ENCODE measurements around the gene VAV2. TPM values are rescaled to one million over a fixed set of nuclear protein-coding genes. Genes with fewer than 3 reads are reported as not detected.

VAV2 gene
- total RNA-seq, 1 experiment from 2014 or later: 9.7 TPM

GRCh38 chr9:133729617-133730281, 262.4 kb downstream of the VAV2 start:
- no peak overlapping the region for H3K4me2 ChIP-seq (ENCODE audit: low read length)
- H4K20me1 ChIP-seq (ENCODE audit: low read length): no peaks in the 10 kb centered on the region
- TF ChIP-seq EZH2phosphoT487 (IDR thresholded peaks at IDR 0.05; ENCODE audit: borderline replicate concordance, low read length) (no peak), CTCF (conservative IDR thresholded peaks at IDR 0.05; ENCODE audit: low read depth, low read length) (no peak), EZH2 (IDR thresholded peaks at IDR 0.05; ENCODE audit: low read length, unreplicated experiment) (no peak)
- H3K79me2 ChIP-seq (ENCODE audit: low read length): no peaks in the 10 kb centered on the region
- intact Hi-C loops (cut with micrococcal nuclease): no loop called here
- ChIA-PET CTCF (no interaction called here), POLR2A (ENCODE audit: unreplicated experiment) (no interaction called here)
- BruUV-seq (replicated peaks): no TSS peak
- no peaks in the 10 kb centered on the region for H3K9me3 ChIP-seq (ENCODE audit: low read length)
- no peaks in the 10 kb centered on the region for H3K27me3 ChIP-seq (ENCODE audit: low read length)
- no peak for ATAC-seq
- H3F3A ChIP-seq (ENCODE audit: low read length, unreplicated experiment): no peaks in the 10 kb centered on the region
- no peaks in the 10 kb centered on the region for H3K4me1 ChIP-seq (ENCODE audit: insufficient read depth, low read length)
- H3K4me3 ChIP-seq (ENCODE audit: low read length): no peak overlapping the region
- no peaks in the 10 kb centered on the region for H3K9me2 ChIP-seq (replicated peaks; ENCODE audit: low read length)
- no peaks in the 10 kb centered on the region for H3K36me3 ChIP-seq (ENCODE audit: low read depth, low read length)
- no peak overlapping the region for H2AFZ ChIP-seq (ENCODE audit: low read length)
- H3K27ac ChIP-seq (ENCODE audit: low read length): no peak overlapping the region
- no peak for DNase-seq
- H3K9ac ChIP-seq (ENCODE audit: low read length): no peak overlapping the region

GRCh38 chr9:133728856-133729616, 263.1 kb downstream of the VAV2 start:
- no peak overlapping the region for H3K4me2 ChIP-seq (ENCODE audit: low read length)
- no peaks in the 10 kb centered on the region for H3K27me3 ChIP-seq (ENCODE audit: low read length)
- H3K36me3 ChIP-seq (ENCODE audit: low read depth, low read length): no peaks in the 10 kb centered on the region
- no peaks in the 10 kb centered on the region for H3F3A ChIP-seq (ENCODE audit: low read length, unreplicated experiment)
- ATAC-seq: no peak
- H3K27ac ChIP-seq (ENCODE audit: low read length): no peak overlapping the region
- H4K20me1 ChIP-seq (ENCODE audit: low read length): no peaks in the 10 kb centered on the region
- no peaks in the 10 kb centered on the region for H3K9me3 ChIP-seq (ENCODE audit: low read length)
- intact Hi-C loops (cut with micrococcal nuclease): no loop called here
- no peak overlapping the region for H3K4me3 ChIP-seq (ENCODE audit: low read length)
- no peak for DNase-seq
- no peak overlapping the region for H3K9ac ChIP-seq (ENCODE audit: low read length)
- BruUV-seq (replicated peaks): no TSS peak
- no peaks in the 10 kb centered on the region for H3K79me2 ChIP-seq (ENCODE audit: low read length)
- no peak for TF ChIP-seq EZH2phosphoT487 (IDR thresholded peaks at IDR 0.05; ENCODE audit: borderline replicate concordance, low read length)
- no peak for TF ChIP-seq EZH2 (IDR thresholded peaks at IDR 0.05; ENCODE audit: low read length, unreplicated experiment)
- TF ChIP-seq CTCF (conservative IDR thresholded peaks at IDR 0.05; ENCODE audit: low read depth, low read length): no peak
- H2AFZ ChIP-seq (ENCODE audit: low read length): no peak overlapping the region
- H3K9me2 ChIP-seq (replicated peaks; ENCODE audit: low read length): no peaks in the 10 kb centered on the region
- ChIA-PET CTCF (no interaction called here), POLR2A (ENCODE audit: unreplicated experiment) (no interaction called here)
- H3K4me1 ChIP-seq (ENCODE audit: insufficient read depth, low read length): no peaks in the 10 kb centered on the region

GRCh38 chr9:133727876-133728441, 264.2 kb downstream of the VAV2 start:
- intact Hi-C loops (cut with micrococcal nuclease): loop anchor here (2.0 kb wide), 1 partner anchor 195 kb away; no protein-coding TSS in a partner anchor
- POLR2A ChIA-PET (ENCODE audit: unreplicated experiment): no interaction called here
- Histone ChIP-seq H3K27me3 (ENCODE audit: low read length) (no peaks in the 10 kb centered on the region), H3K4me3 (ENCODE audit: low read length) (no peak overlapping the region), H3K9ac (ENCODE audit: low read length) (no peak overlapping the region), H3K36me3 (ENCODE audit: low read depth, low read length) (no peaks in the 10 kb centered on the region), H3K4me2 (ENCODE audit: low read length) (no peak overlapping the region), H4K20me1 (ENCODE audit: low read length) (no peaks in the 10 kb centered on the region), H3K4me1 (ENCODE audit: insufficient read depth, low read length) (no peaks in the 10 kb centered on the region), H3K9me2 (replicated peaks; ENCODE audit: low read length) (no peaks in the 10 kb centered on the region), H3K9me3 (ENCODE audit: low read length) (no peaks in the 10 kb centered on the region), H2AFZ (ENCODE audit: low read length) (no peak overlapping the region), H3K27ac (ENCODE audit: low read length) (no peak overlapping the region), H3F3A (ENCODE audit: low read length, unreplicated experiment) (no peaks in the 10 kb centered on the region), H3K79me2 (ENCODE audit: low read length) (no peaks in the 10 kb centered on the region)
- DNase-seq (no peak), ATAC-seq (no peak)
- BruUV-seq (replicated peaks): no TSS peak
- CTCF ChIA-PET: no interaction called here
- no peak for TF ChIP-seq EZH2 (IDR thresholded peaks at IDR 0.05; ENCODE audit: low read length, unreplicated experiment)
- TF ChIP-seq CTCF (conservative IDR thresholded peaks at IDR 0.05; ENCODE audit: low read depth, low read length): no peak
- no peak for TF ChIP-seq EZH2phosphoT487 (IDR thresholded peaks at IDR 0.05; ENCODE audit: borderline replicate concordance, low read length)
